Neural cell (in vitro differentiated cells): ENCODE measurements around the gene QPRT. TPM values are rescaled to one million over a fixed set of nuclear protein-coding genes. Genes with fewer than 3 reads are reported as not detected.

Experiments
- H2AFZ ChIP-seq: fragments of 200-600, 300-800 bp; sonication (generic), shearing (Covaris generic); 2 replicates; pipeline ENCODE4 v1.6.0; 2014; ENCODE audit warnings: low read depth, mild to moderate bottlenecking, antibody characterized with exemption, low read length, moderate library complexity
- H3F3A ChIP-seq: fragments of 200-600 bp; shearing (Covaris generic); 2 replicates; pipeline ENCODE4 v1.6.1; 2016; ENCODE audit warnings: mild to moderate bottlenecking, moderate library complexity, mixed read lengths, antibody characterized with exemption, low read length; ENCODE audit not compliant: insufficient read depth, poor library complexity, severe bottlenecking
- H3K27ac ChIP-seq: fragments of 200-600, 300-800 bp; sonication (generic), shearing (Covaris generic); 2 replicates; pipeline ENCODE4 v1.5.1; 2014; ENCODE audit warnings: mild to moderate bottlenecking, low read length, moderate library complexity
- H3K27me3 ChIP-seq: fragments of 300-800, 200-600 bp; sonication (generic), shearing (Covaris generic); 2 replicates; pipeline ENCODE4 v1.6.0; 2014; ENCODE audit warnings: mild to moderate bottlenecking, low read depth, low read length, moderate library complexity; ENCODE audit not compliant: insufficient read depth
- H3K36me3 ChIP-seq: fragments of 300-800, 200-600 bp; sonication (generic), shearing (Covaris generic); 2 replicates; pipeline ENCODE4 v1.5.1; 2014; ENCODE audit warnings: mild to moderate bottlenecking, antibody characterized with exemption, low read length, moderate library complexity; ENCODE audit not compliant: insufficient read depth
- H3K4me2 ChIP-seq: fragments of 300-800, 200-600 bp; sonication (generic), shearing (Covaris generic); 2 replicates; pipeline ENCODE4 v1.6.0; 2014; ENCODE audit warnings: mild to moderate bottlenecking, low read length
- H3K4me3 ChIP-seq: fragments of 300-800, 200-600 bp; sonication (generic), shearing (Covaris generic); 2 replicates; pipeline ENCODE4 v1.5.1; 2014; ENCODE audit warnings: mild to moderate bottlenecking, low read length, moderate library complexity
- H3K79me2 ChIP-seq: fragments of 200-600 bp; shearing (Covaris generic); replicated peaks from 2 replicates; pipeline ENCODE4 v1.6.0; 2014; ENCODE audit warnings: mild to moderate bottlenecking, low read length, moderate library complexity; ENCODE audit not compliant: insufficient read depth
- H3K9ac ChIP-seq: fragments of 300-800, 200-600 bp; sonication (generic), shearing (Covaris generic); 2 replicates; pipeline ENCODE4 v1.6.1; 2016; ENCODE audit warnings: mild to moderate bottlenecking, low read length, mixed read lengths
- H3K9me2 ChIP-seq: fragments of 200-600 bp; shearing (Covaris generic); 2 replicates; pipeline ENCODE4 v1.6.1; 2016; ENCODE audit warnings: mild to moderate bottlenecking, low read length, mixed read lengths; ENCODE audit not compliant: insufficient read depth
- H3K9me3 ChIP-seq: fragments of 200-600, 300-800 bp; sonication (generic), shearing (Covaris generic); 2 replicates; pipeline ENCODE4 v1.6.1; 2016; ENCODE audit warnings: mild to moderate bottlenecking, mixed run types, low read length, moderate library complexity, mixed read lengths
- H4K20me1 ChIP-seq: fragments of 200-600 bp; shearing (Covaris generic); 2 replicates; pipeline ENCODE4 v1.6.1; 2016; ENCODE audit warnings: mild to moderate bottlenecking, mixed run types; ENCODE audit not compliant: insufficient read depth
- EP300 ChIP-seq: fragments of 450-650 bp; conservative IDR thresholded peaks from 2 replicates; pipeline ENCODE4 v1.6.1; 2014; ENCODE audit warnings: antibody characterized with exemption, mild to moderate bottlenecking, moderate library complexity; ENCODE audit not compliant: poor library complexity, severe bottlenecking
- EZH2 ChIP-seq: fragments of 200-600, 300-800 bp; shearing (Covaris generic), sonication (generic); IDR thresholded peaks from 2 replicates; pipeline ENCODE4 v1.6.1; 2014; ENCODE audit warnings: antibody characterized with exemption, low read length, borderline replicate concordance, mild to moderate bottlenecking; ENCODE audit not compliant: insufficient read depth, poor library complexity, severe bottlenecking
- MXI1 ChIP-seq: fragments of 450-650 bp; conservative IDR thresholded peaks from 2 replicates; pipeline ENCODE4 v1.6.1; 2014; ENCODE audit warnings: antibody characterized with exemption, mild to moderate bottlenecking; ENCODE audit not compliant: poor library complexity, severe bottlenecking
- POLR2AphosphoS5 ChIP-seq: IDR thresholded peaks from 2 replicates; pipeline ENCODE4 v1.6.1; 2012
- RAD21 ChIP-seq: fragments of 450-650 bp; conservative IDR thresholded peaks from 2 replicates; pipeline ENCODE4 v1.6.1; 2014; ENCODE audit warnings: antibody characterized with exemption, mild to moderate bottlenecking, moderate library complexity
- SMC3 ChIP-seq: fragments of 450-650 bp; conservative IDR thresholded peaks from 2 replicates; pipeline ENCODE4 v1.6.1; 2014; ENCODE audit warnings: antibody characterized with exemption, mild to moderate bottlenecking, moderate library complexity; ENCODE audit not compliant: poor library complexity
- TAF1 ChIP-seq: IDR thresholded peaks from 2 replicates; pipeline ENCODE4 v1.6.1; 2012; ENCODE audit warnings: low read depth
- polyA plus RNA-seq: library from polyadenylated mRNA; depleted of rRNA; stranded (reverse); fragments of >200 nt; gene quantifications from 2 replicates; pipeline ENCODE4 v1.2.3, GENCODE V29; 2014
- TF ChIP-seq, protein P1 (sequence below): IDR thresholded peaks from 2 replicates; pipeline ENCODE4 v1.6.1; 2012; ENCODE audit warnings: borderline replicate concordance
- TF ChIP-seq, protein P2 (sequence below): fragments of 450-650 bp; IDR thresholded peaks from 2 replicates; pipeline ENCODE4 v1.5.1; 2014; ENCODE audit warnings: antibody characterized with exemption, mild to moderate bottlenecking, moderate library complexity; ENCODE audit not compliant: poor library complexity, severe bottlenecking

Gene QPRT
- polyA plus RNA-seq, 1 donor from 2014 or later = 2.7 TPM

DNA sequence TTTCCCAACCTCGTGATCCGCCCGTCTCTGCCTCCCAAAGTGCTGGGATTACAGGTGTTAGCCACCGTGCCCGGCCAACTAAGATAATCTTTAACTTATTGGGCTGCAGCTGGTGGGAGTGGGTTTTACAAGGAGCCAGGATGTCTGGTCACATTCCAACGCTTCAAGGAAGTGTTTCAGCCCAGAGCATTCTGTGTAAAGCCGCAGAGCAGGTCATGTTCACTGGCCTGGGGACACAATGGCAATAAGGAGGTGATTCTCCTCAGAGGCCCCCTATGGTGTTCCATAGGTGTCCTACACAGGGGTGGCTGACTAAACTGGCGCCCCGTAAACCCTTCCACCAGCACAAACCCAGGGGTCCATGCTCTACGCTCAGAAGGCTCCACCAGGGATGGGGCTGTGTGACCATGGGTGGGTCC is 1.2 kb downstream of the QPRT start:
- H2AFZ ChIP-seq = no peak overlapping the region
- H3K36me3 ChIP-seq = no peaks in the 10 kb centered on the region
- no peaks in the 10 kb centered on the region for H3K9me3 ChIP-seq
- no peak overlapping the region for H3K4me3 ChIP-seq
- no peak overlapping the region for H3K27ac ChIP-seq
- no peak overlapping the region for H3K9ac ChIP-seq
- no peaks in the 10 kb centered on the region for H4K20me1 ChIP-seq
- H3F3A ChIP-seq = no peaks in the 10 kb centered on the region
- TF ChIP-seq POLR2AphosphoS5 (no peak), MXI1 (no peak), SMC3 (no peak), EZH2 (no peak), TAF1 (no peak), RAD21 (no peak), EP300 (no peak)
- TF ChIP-seq, protein P1, sequence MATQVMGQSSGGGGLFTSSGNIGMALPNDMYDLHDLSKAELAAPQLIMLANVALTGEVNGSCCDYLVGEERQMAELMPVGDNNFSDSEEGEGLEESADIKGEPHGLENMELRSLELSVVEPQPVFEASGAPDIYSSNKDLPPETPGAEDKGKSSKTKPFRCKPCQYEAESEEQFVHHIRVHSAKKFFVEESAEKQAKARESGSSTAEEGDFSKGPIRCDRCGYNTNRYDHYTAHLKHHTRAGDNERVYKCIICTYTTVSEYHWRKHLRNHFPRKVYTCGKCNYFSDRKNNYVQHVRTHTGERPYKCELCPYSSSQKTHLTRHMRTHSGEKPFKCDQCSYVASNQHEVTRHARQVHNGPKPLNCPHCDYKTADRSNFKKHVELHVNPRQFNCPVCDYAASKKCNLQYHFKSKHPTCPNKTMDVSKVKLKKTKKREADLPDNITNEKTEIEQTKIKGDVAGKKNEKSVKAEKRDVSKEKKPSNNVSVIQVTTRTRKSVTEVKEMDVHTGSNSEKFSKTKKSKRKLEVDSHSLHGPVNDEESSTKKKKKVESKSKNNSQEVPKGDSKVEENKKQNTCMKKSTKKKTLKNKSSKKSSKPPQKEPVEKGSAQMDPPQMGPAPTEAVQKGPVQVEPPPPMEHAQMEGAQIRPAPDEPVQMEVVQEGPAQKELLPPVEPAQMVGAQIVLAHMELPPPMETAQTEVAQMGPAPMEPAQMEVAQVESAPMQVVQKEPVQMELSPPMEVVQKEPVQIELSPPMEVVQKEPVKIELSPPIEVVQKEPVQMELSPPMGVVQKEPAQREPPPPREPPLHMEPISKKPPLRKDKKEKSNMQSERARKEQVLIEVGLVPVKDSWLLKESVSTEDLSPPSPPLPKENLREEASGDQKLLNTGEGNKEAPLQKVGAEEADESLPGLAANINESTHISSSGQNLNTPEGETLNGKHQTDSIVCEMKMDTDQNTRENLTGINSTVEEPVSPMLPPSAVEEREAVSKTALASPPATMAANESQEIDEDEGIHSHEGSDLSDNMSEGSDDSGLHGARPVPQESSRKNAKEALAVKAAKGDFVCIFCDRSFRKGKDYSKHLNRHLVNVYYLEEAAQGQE = no peak
- TF ChIP-seq, protein P2, sequence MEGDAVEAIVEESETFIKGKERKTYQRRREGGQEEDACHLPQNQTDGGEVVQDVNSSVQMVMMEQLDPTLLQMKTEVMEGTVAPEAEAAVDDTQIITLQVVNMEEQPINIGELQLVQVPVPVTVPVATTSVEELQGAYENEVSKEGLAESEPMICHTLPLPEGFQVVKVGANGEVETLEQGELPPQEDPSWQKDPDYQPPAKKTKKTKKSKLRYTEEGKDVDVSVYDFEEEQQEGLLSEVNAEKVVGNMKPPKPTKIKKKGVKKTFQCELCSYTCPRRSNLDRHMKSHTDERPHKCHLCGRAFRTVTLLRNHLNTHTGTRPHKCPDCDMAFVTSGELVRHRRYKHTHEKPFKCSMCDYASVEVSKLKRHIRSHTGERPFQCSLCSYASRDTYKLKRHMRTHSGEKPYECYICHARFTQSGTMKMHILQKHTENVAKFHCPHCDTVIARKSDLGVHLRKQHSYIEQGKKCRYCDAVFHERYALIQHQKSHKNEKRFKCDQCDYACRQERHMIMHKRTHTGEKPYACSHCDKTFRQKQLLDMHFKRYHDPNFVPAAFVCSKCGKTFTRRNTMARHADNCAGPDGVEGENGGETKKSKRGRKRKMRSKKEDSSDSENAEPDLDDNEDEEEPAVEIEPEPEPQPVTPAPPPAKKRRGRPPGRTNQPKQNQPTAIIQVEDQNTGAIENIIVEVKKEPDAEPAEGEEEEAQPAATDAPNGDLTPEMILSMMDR = no peak
- no peaks in the 10 kb centered on the region for H3K27me3 ChIP-seq
- H3K4me2 ChIP-seq = no peak overlapping the region
- no peaks in the 10 kb centered on the region for H3K9me2 ChIP-seq
- no peaks in the 10 kb centered on the region for H3K79me2 ChIP-seq

DNA sequence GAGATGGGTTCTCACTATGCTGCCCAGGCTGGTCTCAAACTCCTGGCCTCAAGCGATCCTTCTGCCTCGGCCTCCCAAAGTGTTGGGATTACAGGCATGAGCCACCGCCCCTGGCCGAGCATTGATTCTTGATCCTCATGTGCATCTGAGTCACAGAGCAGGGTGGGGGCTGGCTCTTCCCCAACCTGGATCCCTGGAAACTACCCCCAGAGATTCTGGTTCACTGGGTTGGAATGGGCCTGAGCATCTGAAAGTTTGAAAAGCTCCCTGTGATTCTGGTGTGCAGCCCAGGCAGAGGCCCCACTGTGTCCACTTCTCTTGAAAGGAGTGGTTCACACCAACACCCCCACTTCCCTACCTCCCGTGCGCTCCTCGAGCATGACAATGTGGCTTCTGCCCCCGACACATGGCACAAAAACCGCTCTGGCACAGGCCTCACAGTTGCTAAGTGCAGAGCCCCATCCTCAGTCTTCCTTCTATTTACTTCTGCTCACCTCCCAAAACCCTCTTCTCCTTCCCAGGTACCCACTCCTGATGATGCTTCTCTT is 4.6 kb downstream of the QPRT start:
- no peak overlapping the region for H2AFZ ChIP-seq
- no peaks in the 10 kb centered on the region for H3K9me3 ChIP-seq
- H3K9me2 ChIP-seq = no peaks in the 10 kb centered on the region
- H3K9ac ChIP-seq = no peak overlapping the region
- no peak overlapping the region for H3K4me2 ChIP-seq
- H3F3A ChIP-seq = no peaks in the 10 kb centered on the region
- no peaks in the 10 kb centered on the region for H3K36me3 ChIP-seq
- H3K4me3 ChIP-seq = no peak overlapping the region
- no peak for TF ChIP-seq MXI1
- TF ChIP-seq, protein P1 = no peak
- no peak for TF ChIP-seq EP300
- TF ChIP-seq, protein P2 = no peak
- TF ChIP-seq POLR2AphosphoS5 = no peak
- no peak for TF ChIP-seq EZH2
- TF ChIP-seq TAF1 = no peak
- no peak for TF ChIP-seq RAD21
- no peak for TF ChIP-seq SMC3
- no peak overlapping the region for H3K27ac ChIP-seq
- H3K79me2 ChIP-seq = no peaks in the 10 kb centered on the region
- no peaks in the 10 kb centered on the region for H3K27me3 ChIP-seq
- H4K20me1 ChIP-seq = no peaks in the 10 kb centered on the region
